Transverse colon (tissue), 4 donors: ENCODE data around the gene GNAQ.

Source experiments
- CTCF ChIP-seq, 5 experiments: fragments of 200-600 bp in 3 of 5; fragments of 450-650 bp in 2 of 5; sonication (generic) in 3 of 5; IDR thresholded peaks; 1 replicate in 2 of 5; 2 replicates in 3 of 5; pipeline ENCODE4 v1.5.1; 2016 to 2017; ENCODE audit warnings: antibody characterized with exemption in 5 of 5, inconsistent platforms in 3 of 5, mild to moderate bottlenecking in 2 of 5, moderate library complexity in 1 of 5
- POLR2A ChIP-seq: fragments of 450-650 bp; IDR thresholded peaks from one replicate; pipeline ENCODE4 v1.6.1; 2016; ENCODE audit warnings: antibody characterized with exemption, mild to moderate bottlenecking, moderate library complexity
- POLR2AphosphoS5 ChIP-seq, 3 donors: sonication (generic); formaldehyde crosslinking; IDR thresholded peaks; one replicate each; pipeline ENCODE4 v1.6.1; 2016; ENCODE audit warnings: antibody characterized with exemption in 3 of 3

- TF ChIP-seq CTCF (IDR thresholded peaks at IDR 0.05) (no peak), POLR2A (no peak), POLR2AphosphoS5 (IDR thresholded peaks at IDR 0.05) (no peak)
These were observed 199.8 kb downstream of the GNAQ start for GRCh38 chr9:77831781-77832180.
